Trophoblast cell (in vitro differentiated cells and primary cell): Measurements from ENCODE around the gene FBLN7.

Experiments
- DNase-seq, 2 donors: peaks; one replicate each; pipeline ENCODE4 v3.0.0-alpha.2; 2016
- H2AFZ ChIP-seq: 2 replicates; pipeline ENCODE4 v1.6.1; 2013; ENCODE audit warnings: low read length, moderate library complexity, mild to moderate bottlenecking; ENCODE audit not compliant: insufficient read depth, poor library complexity
- H2AK5ac ChIP-seq: 2 replicates; pipeline ENCODE4 v1.6.1; 2013; ENCODE audit warnings: mild to moderate bottlenecking, low read length
- H2BK120ac ChIP-seq: 2 replicates; pipeline ENCODE4 v1.6.1; 2013; ENCODE audit warnings: low read length, mild to moderate bottlenecking, moderate library complexity; ENCODE audit not compliant: insufficient read depth, poor library complexity
- H2BK12ac ChIP-seq: 2 replicates; pipeline ENCODE4 v1.6.1; 2013; ENCODE audit warnings: mild to moderate bottlenecking, low read length, moderate library complexity
- H2BK5ac ChIP-seq: 2 replicates; pipeline ENCODE4 v1.6.1; 2013; ENCODE audit warnings: low read length, low read depth, moderate library complexity, mild to moderate bottlenecking; ENCODE audit not compliant: poor library complexity
- H3K14ac ChIP-seq: 2 replicates; pipeline ENCODE4 v1.6.1; 2013; ENCODE audit warnings: mild to moderate bottlenecking, low read length
- H3K18ac ChIP-seq: 2 replicates; pipeline ENCODE4 v1.6.1; 2013; ENCODE audit warnings: mild to moderate bottlenecking, low read length
- H3K23ac ChIP-seq: 2 replicates; pipeline ENCODE4 v1.6.1; 2013; ENCODE audit warnings: low read length
- H3K27ac ChIP-seq: 2 replicates; pipeline ENCODE4 v1.5.1; 2013; ENCODE audit warnings: low read depth, mild to moderate bottlenecking, inconsistent platforms, low read length, moderate library complexity
- H3K27me3 ChIP-seq: 2 replicates; pipeline ENCODE4 v1.6.1; 2013; ENCODE audit warnings: inconsistent platforms, mild to moderate bottlenecking, low read length, moderate library complexity; ENCODE audit not compliant: insufficient read depth
- H3K36me3 ChIP-seq, 2 experiments: 1 replicate in 1 of 2; 2 replicates in 1 of 2; pipeline ENCODE4 v1.6.1; 2013; ENCODE audit warnings: low read length in 2 of 2, mild to moderate bottlenecking in 2 of 2, moderate library complexity in 1 of 2; ENCODE audit not compliant: insufficient read depth in 2 of 2, control insufficient read depth in 1 of 2
- H3K4ac ChIP-seq: 2 replicates; pipeline ENCODE4 v1.6.1; 2013; ENCODE audit warnings: low read depth, mild to moderate bottlenecking, low read length, moderate library complexity
- H3K4me1 ChIP-seq, 2 experiments: 1 replicate in 1 of 2; 2 replicates in 1 of 2; pipeline ENCODE4 v1.6.1; 2013; ENCODE audit warnings: low read length in 2 of 2, mild to moderate bottlenecking in 2 of 2, moderate library complexity in 1 of 2; ENCODE audit not compliant: insufficient read depth in 2 of 2, control insufficient read depth in 1 of 2
- H3K4me2 ChIP-seq: 2 replicates; pipeline ENCODE4 v1.6.1; 2013; ENCODE audit warnings: inconsistent platforms, mild to moderate bottlenecking, low read length, moderate library complexity
- H3K4me3 ChIP-seq: 2 replicates; pipeline ENCODE4 v1.5.1; 2013; ENCODE audit warnings: mild to moderate bottlenecking, low read depth, low read length, inconsistent platforms
- H3K79me1 ChIP-seq: one replicate; pipeline ENCODE4 v1.6.1; 2013; ENCODE audit warnings: low read length
- H3K79me2 ChIP-seq: 2 replicates; pipeline ENCODE4 v1.6.1; 2013; ENCODE audit warnings: low read length, mild to moderate bottlenecking; ENCODE audit not compliant: control insufficient read depth, insufficient read depth, poor library complexity
- H3K9ac ChIP-seq: 2 replicates; pipeline ENCODE4 v1.6.1; 2013; ENCODE audit warnings: mild to moderate bottlenecking, low read length
- H3K9me3 ChIP-seq: 2 replicates; pipeline ENCODE4 v1.6.1; 2013; ENCODE audit warnings: low read depth, mild to moderate bottlenecking, control low read depth, inconsistent platforms, low read length; ENCODE audit not compliant: insufficient read depth
- H4K12ac ChIP-seq: 2 replicates; pipeline ENCODE4 v1.6.1; 2013; ENCODE audit warnings: low read depth, mild to moderate bottlenecking, low read length, moderate library complexity
- H4K8ac ChIP-seq: 2 replicates; pipeline ENCODE4 v1.6.1; 2013; ENCODE audit warnings: low read depth, mild to moderate bottlenecking, low read length, moderate library complexity
- H4K91ac ChIP-seq: one replicate; pipeline ENCODE4 v1.6.1; 2013; ENCODE audit warnings: low read depth, mild to moderate bottlenecking, low read length, moderate library complexity
- WGBS: extraction: QIAGEN DNeasy Blood & Tissue Kit; methylation state at CpG from one replicate; pipeline ENCODE4 v1.1.7; 2013; ENCODE audit warnings: missing lambda C conversion rate; ENCODE audit not compliant: insufficient read length, insufficient coverage; ENCODE audit errors: extremely low coverage; 5-methylcytosine and 5-hydroxymethylcytosine counted together

The FBLN7 gene

DNA sequence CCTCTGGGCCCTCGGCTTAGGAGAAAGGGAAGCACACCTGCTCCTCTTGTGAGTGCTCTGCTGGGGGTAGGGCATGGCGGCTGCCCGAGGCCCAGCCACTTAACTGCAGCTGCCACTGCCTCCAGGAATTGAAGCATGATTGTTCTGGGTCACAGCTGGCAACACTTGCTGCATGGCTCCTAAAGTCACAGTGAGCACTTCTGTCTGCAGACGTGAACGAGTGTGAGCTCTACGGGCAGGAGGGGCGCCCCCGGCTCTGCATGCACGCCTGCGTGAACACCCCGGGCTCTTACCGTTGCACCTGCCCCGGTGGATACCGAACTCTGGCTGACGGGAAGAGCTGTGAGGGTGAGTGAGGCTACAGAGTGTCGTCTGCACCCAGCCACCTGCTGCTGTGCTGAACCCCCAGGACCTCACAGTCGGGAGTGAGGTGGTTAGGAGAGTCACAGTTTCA, 44.4 kb downstream of the FBLN7 start:
- Histone ChIP-seq H2AFZ (no peak overlapping the region), H2BK5ac (no peak overlapping the region), H3K4me2 (no peak overlapping the region), H2BK120ac (no peak overlapping the region), H3K79me1 (no peaks in the 10 kb centered on the region), H3K79me2 (no peaks in the 10 kb centered on the region), H3K4me1 (no peaks in the 10 kb centered on the region), H4K8ac (no peak overlapping the region), H3K27me3 (peaks cover 2% of the 10 kb centered on the region), H4K12ac (no peak overlapping the region), H3K18ac (no peak overlapping the region), H4K91ac (no peak overlapping the region), H2AK5ac (no peak overlapping the region), H3K9ac (no peak overlapping the region), H2BK12ac (no peak overlapping the region), H3K14ac (no peak overlapping the region), H3K4me3 (no peak overlapping the region), H3K36me3 (no peaks in the 10 kb centered on the region), H3K27ac (no peak overlapping the region), H3K23ac (no peak overlapping the region), H3K4ac (no peak overlapping the region), H3K9me3 (peaks cover 6% of the 10 kb centered on the region)
- WGBS, result no CpG with 5 or more reads among the region's 17 CpGs
- DNase-seq, result no peak

DNA sequence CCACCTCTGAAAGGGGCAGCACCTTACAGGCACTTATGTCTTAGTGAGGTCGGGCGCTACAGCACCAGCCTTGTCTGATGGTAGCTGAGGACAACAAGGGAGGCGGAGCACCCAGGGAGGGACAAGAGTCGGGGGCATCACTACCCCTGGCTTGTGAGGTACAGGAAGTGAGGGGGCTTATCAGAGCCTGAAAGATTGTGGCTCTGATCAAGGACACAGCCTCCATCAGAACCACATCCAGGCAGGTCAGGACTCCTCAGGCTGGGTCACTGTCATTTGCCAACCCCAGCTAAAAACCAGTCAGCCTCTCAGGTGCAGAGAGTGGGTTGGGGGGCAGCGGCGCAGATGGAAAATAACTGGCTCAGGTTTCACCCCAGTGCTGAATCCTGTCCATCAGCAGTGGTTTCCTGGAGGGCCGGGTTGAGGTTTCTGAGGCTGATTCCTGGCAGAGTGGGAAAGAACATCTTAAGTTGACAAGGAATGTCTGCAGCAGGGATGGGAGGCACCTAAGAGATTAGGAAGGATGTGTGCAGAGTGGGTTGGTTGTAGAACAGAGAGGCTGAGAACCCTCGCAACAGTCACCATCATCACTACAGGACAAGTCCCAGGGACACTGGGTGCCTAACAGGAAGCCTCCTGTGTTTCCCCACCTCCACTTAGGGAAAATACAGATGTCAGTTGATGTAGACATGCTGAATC, 45.3 kb downstream of the FBLN7 start:
- H3K4ac ChIP-seq, result no peak overlapping the region
- no peak overlapping the region for H3K4me2 ChIP-seq
- no peak overlapping the region for H2BK12ac ChIP-seq
- no peak overlapping the region for H3K23ac ChIP-seq
- no peak overlapping the region for H3K4me3 ChIP-seq
- H2AFZ ChIP-seq, result no peak overlapping the region
- no peak overlapping the region for H2AK5ac ChIP-seq
- no peak overlapping the region for H3K18ac ChIP-seq
- H3K79me1 ChIP-seq, result no peaks in the 10 kb centered on the region
- H3K36me3 ChIP-seq, result no peaks in the 10 kb centered on the region
- H2BK120ac ChIP-seq, result no peak overlapping the region
- no peak overlapping the region for H4K8ac ChIP-seq
- DNase-seq, result no peak
- no peak overlapping the region for H4K91ac ChIP-seq
- peaks cover 0 to 2% of the 10 kb centered on the region in 2 experiments for H3K4me1 ChIP-seq
- no peaks in the 10 kb centered on the region for H3K79me2 ChIP-seq
- H3K27ac ChIP-seq, result no peak overlapping the region
- no peak overlapping the region for H4K12ac ChIP-seq
- no CpG with 5 or more reads among the region's 8 CpGs for WGBS
- H2BK5ac ChIP-seq, result no peak overlapping the region
- H3K9me3 ChIP-seq, result peaks cover 6% of the 10 kb centered on the region
- no peak overlapping the region for H3K14ac ChIP-seq
- no peak overlapping the region for H3K9ac ChIP-seq
- H3K27me3 ChIP-seq, result peaks cover 2% of the 10 kb centered on the region

DNA sequence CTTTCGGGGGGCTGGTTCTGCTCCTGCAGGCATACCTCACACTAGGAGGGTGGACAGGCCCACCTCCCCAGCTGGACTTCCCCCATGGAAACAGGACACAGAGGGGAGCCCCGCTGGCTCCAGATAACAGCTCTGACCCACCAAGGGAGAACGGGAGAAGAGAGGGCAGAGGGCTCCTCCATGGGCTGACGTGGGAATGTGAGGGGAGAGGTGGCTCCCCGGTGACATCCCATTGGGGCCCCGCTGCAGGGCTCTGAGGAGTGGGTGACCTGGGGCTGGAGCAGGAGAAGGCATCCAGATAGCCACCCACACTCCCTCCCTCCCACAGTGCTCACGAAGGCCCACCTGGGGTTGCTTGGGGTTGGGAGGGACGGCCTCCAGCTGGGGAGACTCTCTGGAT, 45.9 kb downstream of the FBLN7 start:
- no peak overlapping the region for H3K4me2 ChIP-seq
- no peak for DNase-seq
- no peak overlapping the region for H2BK12ac ChIP-seq
- no peak overlapping the region for H3K9ac ChIP-seq
- H3K27me3 ChIP-seq, result peaks cover 2% of the 10 kb centered on the region
- H3K23ac ChIP-seq, result no peak overlapping the region
- no peak overlapping the region for H3K18ac ChIP-seq
- H3K27ac ChIP-seq, result no peak overlapping the region
- H3K4me3 ChIP-seq, result no peak overlapping the region
- no peak overlapping the region for H2BK120ac ChIP-seq
- no peak overlapping the region for H4K12ac ChIP-seq
- no peak overlapping the region for H4K8ac ChIP-seq
- peaks cover 0 to 2% of the 10 kb centered on the region in 2 experiments for H3K4me1 ChIP-seq
- no peak overlapping the region for H3K4ac ChIP-seq
- no peaks in the 10 kb centered on the region for H3K79me1 ChIP-seq
- H3K9me3 ChIP-seq, result peaks cover 6% of the 10 kb centered on the region
- no peaks in the 10 kb centered on the region for H3K79me2 ChIP-seq
- H2AK5ac ChIP-seq, result no peak overlapping the region
- H2AFZ ChIP-seq, result no peak overlapping the region
- no CpG with 5 or more reads among the region's 8 CpGs for WGBS
- H2BK5ac ChIP-seq, result no peak overlapping the region
- no peak overlapping the region for H3K14ac ChIP-seq
- H3K36me3 ChIP-seq, result no peaks in the 10 kb centered on the region
- H4K91ac ChIP-seq, result no peak overlapping the region

DNA sequence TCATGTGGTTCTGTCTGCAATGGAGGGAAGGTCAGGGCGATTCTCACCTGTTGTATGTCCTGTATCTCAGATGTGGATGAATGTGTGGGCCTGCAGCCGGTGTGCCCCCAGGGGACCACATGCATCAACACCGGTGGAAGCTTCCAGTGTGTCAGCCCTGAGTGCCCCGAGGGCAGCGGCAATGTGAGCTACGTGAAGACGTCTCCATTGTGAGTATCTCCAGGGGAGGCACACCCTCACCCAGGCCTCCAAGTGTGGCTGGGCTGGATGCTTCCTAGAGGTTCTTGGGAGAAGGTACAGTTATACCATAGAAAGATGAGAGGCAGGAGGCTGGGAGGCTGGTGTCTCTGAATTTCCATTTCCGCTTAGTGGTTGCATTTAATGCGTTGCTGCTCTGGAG, 46.9 kb downstream of the FBLN7 start:
- Histone ChIP-seq H3K23ac (no peak overlapping the region), H3K14ac (no peak overlapping the region), H3K18ac (no peak overlapping the region), H4K91ac (no peak overlapping the region), H3K79me2 (no peaks in the 10 kb centered on the region), H2AK5ac (no peak overlapping the region), H2BK12ac (no peak overlapping the region), H4K8ac (no peak overlapping the region), H3K27me3 (peaks cover 2% of the 10 kb centered on the region), H3K27ac (no peak overlapping the region), H2BK120ac (no peak overlapping the region), H2BK5ac (no peak overlapping the region), H3K4me1 (peaks cover 0 to 2% of the 10 kb centered on the region in 2 experiments), H3K4ac (no peak overlapping the region), H2AFZ (no peak overlapping the region), H3K36me3 (no peaks in the 10 kb centered on the region), H3K4me2 (no peak overlapping the region), H4K12ac (no peak overlapping the region), H3K4me3 (no peak overlapping the region), H3K79me1 (no peaks in the 10 kb centered on the region), H3K9ac (no peak overlapping the region), H3K9me3 (peaks cover 6% of the 10 kb centered on the region)
- DNase-seq, result peak; percentile 46 to 69
- no CpG with 5 or more reads among the region's 9 CpGs for WGBS
